Measurements from ENCODE around the gene ZNF700. TPM values are rescaled to one million over a fixed set of nuclear protein-coding genes. Genes with fewer than 3 reads are reported as not detected.
"Not testable (repeated sequence)": the region's sequence is repeated elsewhere in the genome, so short reads cannot be mapped to it uniquely, and the experiment has no call there.

ZNF700 gene
- polyA plus RNA-seq, result 32.8 and 35.9 TPM in 2 replicates
- polyA minus RNA-seq, result 42.1 and 51.1 TPM in 2 replicates

- Histone ChIP-seq H3K9me3 (ENCODE audit: low read length) (no peaks in the 10 kb centered on the region), H3K79me2 (replicated peaks; ENCODE audit: insufficient read depth, low read length) (peaks cover 18% of the 10 kb centered on the region), H3K36me3 (ENCODE audit: insufficient read depth, low read length) (no peaks in the 10 kb centered on the region), H3K27ac (ENCODE audit: low read length) (peak within 1 kb of the TSS; percentile 93), H3K4me3 (ENCODE audit: low read length) (peak within 1 kb of the TSS; percentile 90), H2AFZ (ENCODE audit: low read depth, low read length) (peak within 1 kb of the TSS; percentile 82), H3K4me2 (ENCODE audit: low read length) (peak within 1 kb of the TSS; percentile 59), H4K20me1 (ENCODE audit: insufficient read depth) (no peaks in the 10 kb centered on the region), H3K27me3 (ENCODE audit: insufficient read depth, low read depth, low read length) (no peaks in the 10 kb centered on the region), H3F3A (ENCODE audit: insufficient read depth, low read length, poor library complexity, severe bottlenecking) (no peaks in the 10 kb centered on the region), H3K9me2 (ENCODE audit: insufficient read depth, low read length) (no peaks in the 10 kb centered on the region), H3K9ac (ENCODE audit: low read length) (peak within 1 kb of the TSS; percentile 89)
- TF ChIP-seq REST (IDR thresholded peaks at IDR 0.05; ENCODE audit: borderline replicate concordance) (peak; percentile 86), EP300 (conservative IDR thresholded peaks at IDR 0.05; ENCODE audit: poor library complexity, severe bottlenecking) (no peak), RAD21 (conservative IDR thresholded peaks at IDR 0.05) (no peak), POLR2AphosphoS5 (IDR thresholded peaks at IDR 0.05) (peak; percentile 89), MXI1 (conservative IDR thresholded peaks at IDR 0.05; ENCODE audit: poor library complexity, severe bottlenecking) (peak; percentile 87), EZH2 (IDR thresholded peaks at IDR 0.05; ENCODE audit: borderline replicate concordance, insufficient read depth, low read length, poor library complexity, severe bottlenecking) (no peak), SMC3 (conservative IDR thresholded peaks at IDR 0.05; ENCODE audit: poor library complexity) (peak; percentile 45), CTCF (IDR thresholded peaks at IDR 0.05; ENCODE audit: poor library complexity, severe bottlenecking) (no peak), TAF1 (IDR thresholded peaks at IDR 0.05; ENCODE audit: low read depth) (peak; percentile 73)
These were observed at the start of gene ZNF700 for GRCh38 chr19:11924886-11925650. ZNF700 (plus strand) TSS chr19:11925107; CDS start chr19:11925211, 104 bp downstream.

DNA sequence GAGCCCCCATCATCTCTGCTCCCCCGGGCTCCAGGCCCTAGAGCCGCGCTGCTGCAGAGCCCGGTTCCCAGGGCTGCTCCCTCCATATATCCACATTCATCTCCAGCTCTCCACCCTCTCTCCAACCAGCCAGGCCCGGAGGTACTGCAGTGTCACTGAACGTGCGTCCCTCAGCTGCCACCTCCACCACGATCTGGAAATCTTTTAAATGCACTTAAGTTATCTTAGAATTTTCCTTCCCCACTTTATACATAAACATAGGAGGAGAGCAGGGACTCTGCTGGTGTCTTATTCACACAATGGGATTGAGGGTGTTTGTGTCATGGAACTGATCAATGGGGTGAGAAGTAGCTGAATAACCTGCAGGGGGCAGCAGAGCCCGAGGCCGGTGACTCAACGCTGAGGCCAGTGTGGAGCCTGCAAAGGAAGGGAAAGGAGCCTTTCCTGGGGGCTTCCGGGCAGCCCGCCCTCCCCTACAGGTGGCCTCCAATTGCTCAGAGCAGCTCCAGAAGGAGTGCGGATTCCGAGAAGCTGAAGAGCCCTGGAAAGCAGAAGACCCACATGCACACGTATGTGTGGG is 45.1 kb upstream of the ZNF700 start:
- not testable (repeated sequence) for H3K27ac ChIP-seq (ENCODE audit: low read length); H3K27me3 ChIP-seq (ENCODE audit: insufficient read depth, low read depth, low read length); H3K36me3 ChIP-seq (ENCODE audit: insufficient read depth, low read length); H2AFZ ChIP-seq (ENCODE audit: low read depth, low read length); H3K9ac ChIP-seq (ENCODE audit: low read length); H3K9me2 ChIP-seq (ENCODE audit: insufficient read depth, low read length); H3K4me3 ChIP-seq (ENCODE audit: low read length); H3K4me2 ChIP-seq (ENCODE audit: low read length); H3K79me2 ChIP-seq (replicated peaks; ENCODE audit: insufficient read depth, low read length); H3K9me3 ChIP-seq (ENCODE audit: low read length); H4K20me1 ChIP-seq (ENCODE audit: insufficient read depth); H3F3A ChIP-seq (ENCODE audit: insufficient read depth, low read length, poor library complexity, severe bottlenecking)
- TF ChIP-seq CTCF (IDR thresholded peaks at IDR 0.05; ENCODE audit: poor library complexity, severe bottlenecking), result peak; percentile 67
- TF ChIP-seq RAD21 (conservative IDR thresholded peaks at IDR 0.05), result peak; percentile 48
- peak; percentile 56 for TF ChIP-seq SMC3 (conservative IDR thresholded peaks at IDR 0.05; ENCODE audit: poor library complexity)

Measured in neural cell (in vitro differentiated cells).